BE2C (cell line): ENCODE results near the gene HMGCS2.
A peak's percentile ranks its signal among the peaks of the same experiment; 100 is the strongest.

Experiments
- DNase-seq: peaks from one replicate; pipeline ENCODE4 v3.0.0-alpha.2; 2020
- H3K27me3 ChIP-seq: fragments of 250-450 bp; sonication (Bioruptor Pico); 2 replicates; pipeline ENCODE4 v1.5.1; 2020; ENCODE audit warnings: mild to moderate bottlenecking
- H3K36me3 ChIP-seq: fragments of 250-450 bp; sonication (Bioruptor Pico); 2 replicates; pipeline ENCODE4 v1.5.1; 2020; ENCODE audit warnings: mild to moderate bottlenecking
- H3K4me1 ChIP-seq: fragments of 250-450 bp; sonication (Bioruptor Pico); 2 replicates; pipeline ENCODE4 v1.5.1; 2020
- H3K4me3 ChIP-seq: 2 replicates; pipeline ENCODE4 v1.5.1; 2011; ENCODE audit warnings: low read depth, low read length
- H3K9me3 ChIP-seq: fragments of 250-450 bp; sonication (Bioruptor Pico); 2 replicates; pipeline ENCODE4 v1.5.1; 2020
- CTCF ChIP-seq: IDR thresholded peaks from 2 replicates; pipeline ENCODE4 v1.5.1; 2012; ENCODE audit warnings: mild to moderate bottlenecking, low read depth, low read length

Gene HMGCS2

GRCh38 chr1:119715542-119715941 is 53.2 kb downstream of the HMGCS2 start:
- Histone ChIP-seq H3K4me3 (peak overlapping the region; percentile 3; the same call in 1 of the 2 replicates), H3K9me3 (no peaks in the 10 kb centered on the region), H3K36me3 (peaks cover 18% of the 10 kb centered on the region), H3K27me3 (no peaks in the 10 kb centered on the region), H3K4me1 (peaks cover 9% of the 10 kb centered on the region)
- TF ChIP-seq CTCF, result no peak
- no peak for DNase-seq

- DNase-seq, result no peak
- TF ChIP-seq CTCF, result no peak
- Histone ChIP-seq H3K9me3 (no peaks in the 10 kb centered on the region), H3K36me3 (peaks cover 9% of the 10 kb centered on the region), H3K27me3 (no peaks in the 10 kb centered on the region), H3K4me3 (peak overlapping the region; percentile 87), H3K4me1 (peaks cover 9% of the 10 kb centered on the region)
Observed at GRCh38 chr1:119714583-119714982, 54.1 kb downstream of the HMGCS2 start.

- no peak for DNase-seq
Observed at GRCh38 chr1:119713749-119714456, 54.8 kb downstream of the HMGCS2 start.

GRCh38 chr1:119713039-119713748 is 55.5 kb downstream of the HMGCS2 start:
- Histone ChIP-seq H3K36me3 (peaks cover 9% of the 10 kb centered on the region), H3K27me3 (no peaks in the 10 kb centered on the region), H3K4me3 (peak overlapping the region; percentile 87), H3K4me1 (peaks cover 9% of the 10 kb centered on the region), H3K9me3 (no peaks in the 10 kb centered on the region)
- DNase-seq, result peak; percentile 44
- TF ChIP-seq CTCF, result no peak

More at GRCh38 chr1:119713749-119714456, 54.8 kb downstream of the HMGCS2 start:
- TF ChIP-seq CTCF, result no peak
- H3K27me3 ChIP-seq, result no peaks in the 10 kb centered on the region
- H3K4me1 ChIP-seq, result peaks cover 9% of the 10 kb centered on the region
- peak overlapping the region; percentile 87 for H3K4me3 ChIP-seq
- no peaks in the 10 kb centered on the region for H3K9me3 ChIP-seq
- peaks cover 9% of the 10 kb centered on the region for H3K36me3 ChIP-seq

- DNase-seq, result peak; percentile 93
Observed at GRCh38 chr1:119712342-119713038, 56.2 kb downstream of the HMGCS2 start.

More at GRCh38 chr1:119712342-119713038, 56.2 kb downstream of the HMGCS2 start:
- H3K9me3 ChIP-seq, result no peaks in the 10 kb centered on the region
- peaks cover 9% of the 10 kb centered on the region for H3K36me3 ChIP-seq
- no peak for TF ChIP-seq CTCF
- H3K27me3 ChIP-seq, result no peaks in the 10 kb centered on the region
- peak overlapping the region; percentile 87 for H3K4me3 ChIP-seq
- H3K4me1 ChIP-seq, result peaks cover 9% of the 10 kb centered on the region
